Stomach (tissue), 19 donors: ENCODE measurements around the gene MAP10. TPM values are rescaled to one million over a fixed set of nuclear protein-coding genes. Genes with fewer than 3 reads are reported as not detected.

ENCODE experiments used
- DNase-seq, 2 donors: peaks; one replicate each; pipeline versions ENCODE4 v3.0.0 to v3.0.0-alpha.2; 2013 to 2019
- H3K27ac ChIP-seq, 5 donors: fragments of 200-600 bp in 4 of 5; sonication (generic) in 4 of 5; one replicate each; pipeline ENCODE4 v1.5.1; 2013 to 2019; ENCODE audit warnings: mild to moderate bottlenecking in 1 of 5, moderate library complexity in 1 of 5
- H3K27me3 ChIP-seq, 3 donors: fragments of 200-600 bp; sonication (generic); one replicate each; pipeline ENCODE4 v1.5.1; 2017 to 2019; ENCODE audit warnings: mixed run types in 1 of 3
- H3K36me3 ChIP-seq, 4 donors: fragments of 200-600 bp; sonication (generic); 1 replicate in 3 of 4; 2 replicates in 1 of 4; pipeline ENCODE4 v1.5.1; 2016 to 2019
- H3K4me1 ChIP-seq, 4 donors: fragments of 200-600 bp; sonication (generic); one replicate each; pipeline ENCODE4 v1.5.1; 2016 to 2019
- H3K4me3 ChIP-seq, 4 donors: fragments of 200-600 bp; sonication (generic) in 3 of 4; one replicate each; pipeline ENCODE4 v1.5.1; 2016 to 2019; ENCODE audit warnings: mild to moderate bottlenecking in 1 of 4
- H3K9me3 ChIP-seq, 4 donors: fragments of 200-600 bp; sonication (generic); one replicate each; pipeline ENCODE4 v1.5.1; 2016 to 2019
- CTCF ChIP-seq, 7 experiments: fragments of 450-650 bp in 4 of 7; fragments of 200-600 bp in 3 of 7; sonication (generic) in 3 of 7; IDR thresholded peaks; one replicate each; pipeline ENCODE4 v1.5.1; 2016 to 2019; ENCODE audit warnings: antibody characterized with exemption in 7 of 7, control low read depth in 2 of 7, mild to moderate bottlenecking in 1 of 7
- EP300 ChIP-seq: sonication (generic); formaldehyde crosslinking; IDR thresholded peaks from one replicate; pipeline ENCODE4 v1.6.1; 2017; ENCODE audit warnings: antibody characterized with exemption
- POLR2A ChIP-seq, 4 donors: fragments of 450-650 bp; IDR thresholded peaks; one replicate each; pipeline ENCODE4 v1.6.1; 2016; ENCODE audit warnings: antibody characterized with exemption in 4 of 4, control low read depth in 2 of 4, mild to moderate bottlenecking in 1 of 4, moderate library complexity in 1 of 4
- POLR2AphosphoS5 ChIP-seq, 3 donors: sonication (generic); formaldehyde crosslinking; IDR thresholded peaks; one replicate each; pipeline ENCODE4 v1.6.1; 2016; ENCODE audit warnings: antibody characterized with exemption in 3 of 3
- WGBS, 5 donors: extraction: QIAGEN DNeasy Blood & Tissue Kit in 3 of 5; methylation state at CpG; one replicate each; pipeline versions ENCODE4 v1.1.5 to v1.1.7; 2013 to 2018; 5-methylcytosine and 5-hydroxymethylcytosine counted together
- intact Hi-C: fragments of 100-400 bp; cut with DNase I; formaldehyde crosslinking; loops from one replicate; pipeline ENCODE4 v1.15.1; 2023; ENCODE audit warnings: low total_unique reads
- long read RNA-seq, 10 donors: transcript quantifications; one replicate each; lab custom pipeline, GENCODE V29; 2026
- polyA plus RNA-seq, 3 donors: library from polyadenylated mRNA; stranded (reverse); fragments of 200-250 nt; gene quantifications; one replicate each; pipeline ENCODE4 v1.2.3, GENCODE V29; 2013
- total RNA-seq, 5 donors: library from RNA; depleted of rRNA; stranded (reverse); fragments of >200 nt; gene quantifications; one replicate each; pipeline versions ENCODE4 v1.1.0 to v1.2.3, GENCODE V29; 2014 to 2016
- donor health status: healthy with polysubstance abuse.
- donor health status: Bipolar disorder and iron deficiency.
- donor health status: healthy.

The MAP10 gene, protein sequence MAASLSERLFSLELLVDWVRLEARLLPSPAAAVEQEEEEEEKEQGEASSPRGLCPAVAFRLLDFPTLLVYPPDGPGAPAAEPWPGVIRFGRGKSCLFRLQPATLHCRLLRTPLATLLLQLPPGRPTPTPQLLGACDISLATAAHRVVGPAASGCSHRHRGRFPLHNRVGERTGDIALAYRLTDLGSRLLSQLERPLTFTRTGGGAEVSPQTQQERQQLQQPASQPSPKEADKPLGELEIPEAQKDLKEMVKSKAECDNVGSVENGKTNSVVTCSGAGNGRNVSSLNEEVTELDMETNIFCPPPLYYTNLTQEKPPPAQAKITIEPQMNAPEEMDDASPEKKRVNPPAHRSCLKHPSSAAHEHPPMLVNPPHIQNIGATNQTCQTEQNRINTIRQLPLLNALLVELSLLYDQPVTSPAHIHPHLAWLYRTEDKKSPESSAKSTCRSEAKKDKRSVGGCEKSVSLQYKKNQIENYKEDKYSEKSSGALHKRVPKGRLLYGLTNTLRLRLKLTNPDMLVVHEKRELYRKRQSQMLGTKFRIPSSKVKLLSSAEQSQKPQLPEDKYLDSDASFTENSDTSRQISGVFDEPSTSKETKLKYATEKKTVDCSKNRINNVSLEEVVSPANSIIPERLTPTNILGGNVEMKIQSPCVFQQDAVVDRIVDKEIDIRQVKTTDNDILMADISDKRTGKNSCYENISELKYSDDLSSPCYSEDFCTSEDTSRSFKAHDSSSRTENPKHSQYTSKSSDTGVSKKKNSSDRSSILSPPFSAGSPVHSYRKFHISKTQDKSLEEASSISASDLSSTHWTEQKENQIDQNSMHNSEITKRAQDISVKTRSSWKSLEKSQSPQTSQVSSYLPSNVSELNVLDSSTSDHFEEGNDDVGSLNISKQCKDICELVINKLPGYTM
- total RNA-seq (1 to 10 TPM in 3 of 5 donors, under 1 TPM in 1, not detected in 1; 0.45 to 1.6 (median 1.5) TPM), polyA plus RNA-seq (1 to 10 TPM in 2 of 3 donors, under 1 TPM in 1; 0.56 to 1.4 (median 1.2) TPM)
- long read RNA-seq, donor 1, partial matches to known transcripts, result 0 of 1 reads
- long read RNA-seq, donor 1, other reads (novel, unspliced or antisense), result 0 of 1 reads
- long read RNA-seq, donor 2, transcript MAP10-201 (1 exons, 3,516 nt), result major isoform, 10 of 10 reads
- long read RNA-seq, donor 2, partial matches to known transcripts, result 0 of 10 reads
- long read RNA-seq, donor 2, other reads (novel, unspliced or antisense), result 0 of 10 reads
- long read RNA-seq, donor 3, partial matches to known transcripts, result 0 of 1 reads
- long read RNA-seq, donor 3, other reads (novel, unspliced or antisense), result 0 of 1 reads
- long read RNA-seq, donor 4, result 0 reads
- long read RNA-seq, donor 5, transcript MAP10-201 (1 exons, 3,516 nt), result major isoform, 8 of 8 reads
- long read RNA-seq, donor 5, partial matches to known transcripts, result 0 of 8 reads
- long read RNA-seq, donor 5, other reads (novel, unspliced or antisense), result 0 of 8 reads
- long read RNA-seq, donor 6, result 0 reads
- long read RNA-seq, donor 7, partial matches to known transcripts, result 0 of 3 reads
- long read RNA-seq, donor 7, other reads (novel, unspliced or antisense), result 0 of 3 reads
- long read RNA-seq, donor 8, partial matches to known transcripts, result 0 of 4 reads
- long read RNA-seq, donor 8, other reads (novel, unspliced or antisense), result 0 of 4 reads
- long read RNA-seq, donor 9, transcript MAP10-201 (1 exons, 3,516 nt), result major isoform, 7 of 7 reads
- long read RNA-seq, donor 9, partial matches to known transcripts, result 0 of 7 reads
- long read RNA-seq, donor 9, other reads (novel, unspliced or antisense), result 0 of 7 reads
- long read RNA-seq, donor 10, partial matches to known transcripts, result 0 of 3 reads
- long read RNA-seq, donor 10, other reads (novel, unspliced or antisense), result 0 of 3 reads

DNA sequence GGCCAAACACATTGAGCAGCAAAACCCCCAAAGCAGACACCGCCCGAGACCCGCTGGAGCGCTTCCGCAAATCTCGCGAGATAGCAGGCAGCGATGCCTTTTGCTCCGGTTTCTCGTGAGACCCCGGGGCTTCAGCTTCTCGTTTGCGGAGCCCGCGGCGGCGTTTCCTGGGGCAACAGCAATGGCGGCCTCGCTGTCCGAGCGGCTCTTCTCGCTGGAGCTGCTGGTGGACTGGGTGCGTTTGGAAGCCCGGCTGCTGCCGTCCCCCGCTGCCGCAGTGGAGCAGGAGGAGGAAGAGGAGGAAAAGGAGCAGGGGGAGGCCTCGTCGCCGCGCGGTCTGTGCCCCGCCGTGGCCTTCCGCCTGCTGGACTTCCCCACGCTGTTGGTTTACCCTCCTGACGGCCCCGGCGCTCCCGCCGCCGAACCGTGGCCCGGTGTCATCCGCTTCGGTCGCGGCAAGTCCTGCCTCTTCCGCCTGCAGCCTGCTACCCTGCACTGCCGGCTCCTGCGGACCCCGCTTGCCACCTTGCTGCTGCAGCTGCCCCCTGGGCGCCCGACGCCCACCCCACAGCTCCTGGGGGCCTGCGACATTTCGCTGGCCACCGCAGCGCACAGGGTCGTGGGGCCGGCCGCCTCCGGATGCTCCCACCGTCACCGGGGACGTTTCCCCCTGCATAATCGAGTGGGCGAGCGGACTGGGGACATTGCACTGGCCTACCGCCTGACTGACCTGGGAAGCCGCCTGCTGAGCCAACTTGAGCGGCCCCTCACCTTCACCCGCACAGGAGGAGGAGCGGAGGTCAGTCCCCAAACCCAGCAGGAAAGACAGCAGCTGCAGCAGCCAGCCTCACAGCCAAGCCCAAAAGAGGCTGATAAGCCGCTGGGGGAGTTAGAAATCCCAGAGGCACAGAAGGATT lies at the start of gene MAP10:
TSS of gene MAP10 (plus strand) at position 148 of the 917 bp plus-strand sequence. CDS start at position 182, 34 bp downstream.
- Histone ChIP-seq H3K4me3 (peak within 1 kb of the TSS; percentile 58 to 72 (median 62)), H3K9me3 (no peaks in the 10 kb centered on the region), H3K36me3 (no peaks in the 10 kb centered on the region), H3K4me1 (peaks cover 6 to 18% (median 14%) of the 10 kb centered on the region in 4 donors), H3K27me3 (no peaks in the 10 kb centered on the region), H3K27ac (peak within 1 kb of the TSS; percentile 69 to 85 (median 77))
- TF ChIP-seq EP300, result no peak
- TF ChIP-seq POLR2AphosphoS5 (IDR thresholded peaks at IDR 0.05), result peak in 1 of 3 donors; percentile 28
- intact Hi-C loops, result no loop called here
- WGBS, 5 donors, result 4 to 6% (median 6%) methylated on average over 40 to 75 of the region's 75 CpGs
- peak; percentile 66 to 93 for DNase-seq

- intact Hi-C loops, result no loop called here
- Histone ChIP-seq H3K9me3 (no peaks in the 10 kb centered on the region), H3K36me3 (no peaks in the 10 kb centered on the region), H3K4me3 (no peak overlapping the region), H3K27ac (no peak overlapping the region), H3K27me3 (no peaks in the 10 kb centered on the region), H3K4me1 (peaks cover 0 to 32% (median 17%) of the 10 kb centered on the region in 4 donors)
- peak in 1 of 2 donors; percentile 33 for DNase-seq
- WGBS, 5 donors, result 71 to 84% (median 80%) methylated on average over 4 of the region's 4 CpGs
- no peak for TF ChIP-seq EP300
- no peak for TF ChIP-seq CTCF (IDR thresholded peaks at IDR 0.05)
- TF ChIP-seq POLR2A (IDR thresholded peaks at IDR 0.05), result no peak
- TF ChIP-seq POLR2AphosphoS5 (IDR thresholded peaks at IDR 0.05), result no peak
Observed at GRCh38 chr1:232764458-232765251, 40.6 kb upstream of the MAP10 start.

DNA sequence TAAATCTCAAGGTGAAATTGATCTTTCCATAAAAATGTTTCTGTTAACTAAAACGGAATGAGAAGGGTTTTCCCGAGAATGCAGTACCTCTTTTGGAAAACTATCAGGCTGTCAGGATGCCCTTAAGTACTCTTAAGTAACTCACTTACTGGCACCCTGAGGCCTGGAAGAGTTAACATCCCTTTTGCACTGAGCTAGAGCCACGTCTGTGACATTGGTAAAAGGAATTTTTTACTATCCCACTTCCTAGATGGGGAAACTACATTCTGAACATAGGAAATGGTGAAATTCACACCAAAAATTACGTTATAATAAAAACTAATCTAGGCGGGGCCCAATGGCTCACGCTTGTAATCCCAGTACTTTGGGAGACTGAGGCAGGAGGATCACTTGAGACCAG lies 39.7 kb upstream of the MAP10 start:
- intact Hi-C loops, result no loop called here
- H3K27me3 ChIP-seq, result no peaks in the 10 kb centered on the region
- no peak for DNase-seq
- peak overlapping the region in 1 of 5 donors; percentile 77 for H3K27ac ChIP-seq
- TF ChIP-seq POLR2A (IDR thresholded peaks at IDR 0.05), result no peak
- TF ChIP-seq CTCF (IDR thresholded peaks at IDR 0.05), result no peak
- TF ChIP-seq POLR2AphosphoS5 (IDR thresholded peaks at IDR 0.05), result no peak
- no peak for TF ChIP-seq EP300
- no peaks in the 10 kb centered on the region for H3K36me3 ChIP-seq
- no peaks in the 10 kb centered on the region for H3K9me3 ChIP-seq
- no peak overlapping the region for H3K4me3 ChIP-seq
- H3K4me1 ChIP-seq, result peaks cover 0 to 32% (median 17%) of the 10 kb centered on the region in 4 donors
- WGBS, 5 donors, result 76 to 87% (median 82%) methylated on average over 6 of the region's 6 CpGs
